Calu3 (cell line): ENCODE measurements around the gene KIF12. TPM values are rescaled to one million over a fixed set of nuclear protein-coding genes. Genes with fewer than 3 reads are reported as not detected.

Experiments used
- BruUV-seq: library from RNA; stranded (reverse); fragments of 400-500 nt; replicated peaks from 2 replicates; lab custom pipeline; 2021; lab: Mats Ljungman, UMichigan
- CTCF ChIA-PET: fragments of 300-600 bp; sonication (Branson Sonifier 250); formaldehyde crosslinking; loops from one replicate; lab custom pipeline; 2022; ENCODE audit warnings: antibody characterized with exemption; lab: Charles Lee
- DNase-seq: peaks from one replicate; pipeline ENCODE4 v3.0.0; 2022
- H3K27ac Mint-ChIP-seq: one replicate; pipeline ENCODE4 v1.8.0; 2022; ENCODE audit warnings: mixed read lengths; ENCODE audit not compliant: unreplicated experiment
- H3K27me3 Mint-ChIP-seq: one replicate; pipeline ENCODE4 v1.8.0; 2022; ENCODE audit warnings: mixed read lengths; ENCODE audit not compliant: unreplicated experiment
- H3K36me3 Mint-ChIP-seq: one replicate; pipeline ENCODE4 v1.8.0; 2022; ENCODE audit warnings: mild to moderate bottlenecking, moderate library complexity, mixed read lengths; ENCODE audit not compliant: insufficient read depth, unreplicated experiment
- H3K4me1 Mint-ChIP-seq: one replicate; pipeline ENCODE4 v1.8.0; 2022; ENCODE audit warnings: mild to moderate bottlenecking, low read depth, mixed read lengths; ENCODE audit not compliant: unreplicated experiment
- H3K4me3 Mint-ChIP-seq: one replicate; pipeline ENCODE4 v1.8.0; 2022; ENCODE audit warnings: mild to moderate bottlenecking, low read depth, moderate library complexity, mixed read lengths; ENCODE audit not compliant: unreplicated experiment
- H3K9me3 Mint-ChIP-seq: one replicate; pipeline ENCODE4 v1.8.0; 2022; ENCODE audit warnings: low read depth, mixed read lengths; ENCODE audit not compliant: unreplicated experiment
- intact Hi-C: fragments of 100-400 bp; cut with micrococcal nuclease; formaldehyde crosslinking; loops from one replicate; pipeline ENCODE4 v1.10.0; 2022; ENCODE audit not compliant: unreplicated experiment
- total RNA-seq: library from RNA; stranded (reverse); gene quantifications from 2 replicates; pipeline ENCODE4 v1.2.3, GENCODE V29; 2022
- TF ChIP-seq, protein P1 (sequence below): fragments of 200-600 bp; IDR thresholded peaks from one replicate; pipeline ENCODE4 v1.8.0; 2022; ENCODE audit warnings: antibody characterized with exemption; ENCODE audit not compliant: unreplicated experiment

The KIF12 gene
- total RNA-seq, 1 experiment from 2014 or later = 52.3 TPM

DNA sequence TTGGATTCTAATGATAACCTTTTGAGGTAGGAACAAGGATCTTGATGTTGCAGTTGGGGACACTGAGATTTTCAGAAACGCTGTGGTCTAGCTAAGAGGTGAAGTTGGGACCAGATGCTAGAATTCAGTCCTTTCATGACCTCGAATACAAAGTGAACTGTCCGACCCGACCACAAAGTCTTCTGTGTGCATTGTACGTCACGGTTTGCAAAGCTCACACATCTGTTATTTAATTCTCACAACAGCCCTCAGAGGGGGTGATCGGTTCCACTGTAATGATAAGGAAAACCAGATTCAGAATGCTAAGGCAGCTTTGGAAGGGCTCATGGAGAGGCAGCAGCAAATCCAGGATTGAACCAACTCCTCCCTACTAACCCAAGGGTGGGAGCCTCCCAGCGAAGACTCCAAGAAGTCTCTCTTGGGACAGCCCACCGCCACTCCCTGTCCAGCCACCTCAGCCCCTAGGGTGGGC lies 16.6 kb upstream of the KIF12 start:
- H3K4me1 Mint-ChIP-seq = peaks cover 52% of the 10 kb centered on the region
- H3K27ac Mint-ChIP-seq = no peak overlapping the region
- intact Hi-C loops = no loop called here
- BruUV-seq = no TSS peak
- peaks cover 30% of the 10 kb centered on the region for H3K27me3 Mint-ChIP-seq
- TF ChIP-seq, protein P1, sequence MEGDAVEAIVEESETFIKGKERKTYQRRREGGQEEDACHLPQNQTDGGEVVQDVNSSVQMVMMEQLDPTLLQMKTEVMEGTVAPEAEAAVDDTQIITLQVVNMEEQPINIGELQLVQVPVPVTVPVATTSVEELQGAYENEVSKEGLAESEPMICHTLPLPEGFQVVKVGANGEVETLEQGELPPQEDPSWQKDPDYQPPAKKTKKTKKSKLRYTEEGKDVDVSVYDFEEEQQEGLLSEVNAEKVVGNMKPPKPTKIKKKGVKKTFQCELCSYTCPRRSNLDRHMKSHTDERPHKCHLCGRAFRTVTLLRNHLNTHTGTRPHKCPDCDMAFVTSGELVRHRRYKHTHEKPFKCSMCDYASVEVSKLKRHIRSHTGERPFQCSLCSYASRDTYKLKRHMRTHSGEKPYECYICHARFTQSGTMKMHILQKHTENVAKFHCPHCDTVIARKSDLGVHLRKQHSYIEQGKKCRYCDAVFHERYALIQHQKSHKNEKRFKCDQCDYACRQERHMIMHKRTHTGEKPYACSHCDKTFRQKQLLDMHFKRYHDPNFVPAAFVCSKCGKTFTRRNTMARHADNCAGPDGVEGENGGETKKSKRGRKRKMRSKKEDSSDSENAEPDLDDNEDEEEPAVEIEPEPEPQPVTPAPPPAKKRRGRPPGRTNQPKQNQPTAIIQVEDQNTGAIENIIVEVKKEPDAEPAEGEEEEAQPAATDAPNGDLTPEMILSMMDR = no peak
- no peak for DNase-seq
- CTCF ChIA-PET = no interaction called here
- H3K9me3 Mint-ChIP-seq = peaks cover 3% of the 10 kb centered on the region
- H3K4me3 Mint-ChIP-seq = no peak overlapping the region
- H3K36me3 Mint-ChIP-seq = no peaks in the 10 kb centered on the region

DNA sequence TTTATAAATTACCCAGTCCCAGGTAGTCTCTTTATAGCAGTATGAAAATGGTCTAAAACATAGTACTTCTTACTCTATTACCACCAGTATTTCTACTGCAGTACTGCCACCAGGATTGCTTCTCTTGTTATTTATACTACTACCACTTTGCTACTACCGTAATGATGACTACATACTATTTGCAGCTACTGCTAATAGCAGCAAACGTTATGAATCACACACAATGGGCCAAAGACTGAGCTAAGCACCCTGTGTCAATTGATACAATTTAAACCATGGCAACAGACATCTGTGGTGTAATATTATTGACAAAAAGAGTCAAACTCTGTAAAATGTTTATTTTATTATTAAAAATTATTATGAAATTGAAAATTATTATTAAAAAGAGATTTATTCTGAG lies 15.3 kb upstream of the KIF12 start:
- intact Hi-C loops = no loop called here
- peaks cover 30% of the 10 kb centered on the region for H3K27me3 Mint-ChIP-seq
- peaks cover 44% of the 10 kb centered on the region for H3K4me1 Mint-ChIP-seq
- H3K27ac Mint-ChIP-seq = no peak overlapping the region
- CTCF ChIA-PET = no interaction called here
- H3K9me3 Mint-ChIP-seq = no peaks in the 10 kb centered on the region
- TF ChIP-seq, protein P1 = no peak
- no peak overlapping the region for H3K4me3 Mint-ChIP-seq
- no peaks in the 10 kb centered on the region for H3K36me3 Mint-ChIP-seq
- no peak for DNase-seq
- no TSS peak for BruUV-seq

DNA sequence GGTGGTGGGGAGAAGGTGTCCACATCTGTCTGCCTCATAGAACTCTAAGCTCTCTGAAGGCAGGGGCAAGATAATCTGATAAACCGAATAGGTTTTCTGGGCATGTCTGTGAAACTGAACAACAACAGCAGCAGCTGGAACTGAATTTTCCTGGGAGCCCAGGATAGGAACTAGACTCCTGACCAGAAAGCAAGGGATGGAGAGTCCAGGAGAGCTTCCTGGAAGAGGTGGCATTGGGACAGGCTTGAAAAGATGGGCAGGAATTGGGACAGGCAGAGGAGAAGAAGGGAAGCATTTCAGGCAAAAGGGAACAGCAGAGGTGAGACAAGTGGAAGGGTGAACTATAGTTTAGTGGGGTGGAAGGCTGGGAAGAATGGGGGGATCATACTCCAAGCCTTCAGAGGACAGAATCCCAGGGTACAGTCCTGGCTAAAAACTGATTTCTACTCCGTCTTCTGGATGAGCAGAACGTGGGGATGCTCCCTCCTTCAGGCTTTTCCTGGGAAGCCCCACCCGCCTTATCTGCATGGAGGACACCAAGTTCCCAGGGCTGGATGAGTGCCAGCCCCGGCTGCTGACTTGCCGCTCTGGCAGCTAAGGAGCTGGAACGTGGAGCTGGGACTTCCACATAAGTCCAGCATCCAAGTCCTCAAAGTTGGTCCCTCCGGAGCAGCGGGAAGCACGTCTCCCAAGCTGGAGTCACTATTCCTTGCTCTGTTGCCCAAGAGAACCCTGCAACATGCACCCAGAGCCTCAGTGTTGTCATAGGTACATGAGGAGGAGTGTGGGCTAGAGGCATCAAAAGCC lies 13.9 kb upstream of the KIF12 start:
- intact Hi-C loops = no loop called here
- no peaks in the 10 kb centered on the region for H3K36me3 Mint-ChIP-seq
- CTCF ChIA-PET = no interaction called here
- H3K9me3 Mint-ChIP-seq = no peaks in the 10 kb centered on the region
- H3K27ac Mint-ChIP-seq = no peak overlapping the region
- peaks cover 45% of the 10 kb centered on the region for H3K4me1 Mint-ChIP-seq
- BruUV-seq = no TSS peak
- DNase-seq = no peak
- TF ChIP-seq, protein P1 = no peak
- no peak overlapping the region for H3K4me3 Mint-ChIP-seq
- H3K27me3 Mint-ChIP-seq = peaks cover 30% of the 10 kb centered on the region

DNA sequence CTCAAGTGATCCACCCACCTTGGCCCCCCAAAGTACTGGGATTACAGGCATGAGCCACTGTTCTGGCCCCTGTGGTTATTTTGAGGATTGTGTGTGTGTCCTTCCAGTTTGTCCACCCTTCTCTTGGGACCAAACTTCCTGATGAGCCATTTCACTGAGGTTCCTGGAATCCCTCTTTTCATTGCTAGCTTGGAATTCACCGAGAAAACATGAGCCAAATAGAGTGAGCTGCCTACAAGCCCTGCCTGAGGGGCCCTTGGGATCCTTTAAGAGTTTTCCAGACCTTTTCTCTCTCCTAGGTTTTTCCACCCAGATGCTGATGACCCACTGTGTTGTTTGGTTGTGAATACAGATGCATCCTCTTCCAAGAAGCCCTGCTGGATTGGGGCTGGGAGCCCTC lies 13.2 kb upstream of the KIF12 start:
- TF ChIP-seq, protein P1 = no peak
- intact Hi-C loops = no loop called here
- Mint-ChIP-seq H3K36me3 (no peaks in the 10 kb centered on the region), H3K27me3 (peaks cover 30% of the 10 kb centered on the region), H3K9me3 (no peaks in the 10 kb centered on the region), H3K27ac (no peak overlapping the region), H3K4me3 (no peak overlapping the region), H3K4me1 (peaks cover 45% of the 10 kb centered on the region)
- no peak for DNase-seq
- CTCF ChIA-PET = interaction anchor here (0.6 kb wide), 1 partner anchor 284 kb away, joined by 6 read pairs; no protein-coding TSS in a partner anchor
- BruUV-seq = no TSS peak
